Measurements from ENCODE around the gene GPR155. TPM values are rescaled to one million over a fixed set of nuclear protein-coding genes. Genes with fewer than 3 reads are reported as not detected.

The GPR155 gene
- polyA plus RNA-seq, 1 donor (not counting 4 experiments of a cell fraction or from before 2014, with no cell fraction given) = 15.7 TPM

DNA sequence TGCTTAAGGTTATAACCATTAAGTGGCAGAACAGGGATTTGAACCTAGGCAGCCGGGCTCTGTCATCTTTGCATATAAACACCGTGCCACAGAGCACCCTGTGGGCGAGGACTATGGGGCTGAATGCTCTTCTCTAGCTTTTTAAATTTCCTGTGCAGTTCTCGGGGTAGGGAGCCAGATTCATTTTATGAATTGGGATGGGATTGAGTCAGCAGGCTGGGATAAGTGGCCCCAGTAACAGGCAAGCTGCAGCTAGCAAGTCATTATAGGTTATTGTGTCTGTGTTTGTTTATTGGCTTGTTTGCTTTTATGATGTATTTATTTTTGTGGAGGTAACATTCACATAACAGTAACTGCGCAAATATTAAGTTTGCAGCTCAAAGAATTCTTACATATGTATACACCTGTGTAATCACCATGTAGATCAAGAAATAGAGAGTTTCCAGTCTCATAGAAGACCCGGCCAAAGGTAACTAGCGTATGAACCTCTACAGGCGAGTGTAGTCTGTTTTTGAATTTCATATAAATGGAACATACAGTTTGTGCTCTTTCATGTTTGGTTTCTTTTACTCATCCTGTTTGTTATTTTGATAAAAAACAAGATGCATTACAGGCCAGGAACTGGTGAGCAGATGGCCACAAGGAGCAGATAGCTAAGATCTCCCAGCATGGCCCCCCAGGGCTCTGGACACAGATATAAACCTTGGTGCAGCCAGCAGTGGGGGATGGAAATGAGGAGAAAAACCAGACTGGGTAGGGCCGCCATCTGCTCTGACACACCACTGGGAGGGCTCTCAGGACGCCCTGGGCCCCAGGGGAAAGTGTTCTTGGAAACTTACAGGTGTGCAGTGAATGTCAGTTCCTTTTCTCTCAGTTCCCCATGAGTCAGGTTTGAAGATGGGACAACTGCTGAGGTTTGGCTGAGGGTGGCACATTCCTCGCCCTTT, 49.2 kb upstream of the GPR155 start:
- dilution Hi-C loops (cut with MboI; ENCODE audit: extremely low pct_ligation_motif_present, low sequenced_read_pairs) = no loop called here
- Histone ChIP-seq H3K79me2 (ENCODE audit: control insufficient read depth, insufficient read depth, low read length) (no peaks in the 10 kb centered on the region), H3K4me2 (ENCODE audit: control insufficient read depth, extremely low read depth, insufficient read depth, low read depth, low read length) (peak overlapping the region; percentile 76), H3K9me3 (ENCODE audit: control insufficient read depth, low read depth, low read length) (no peaks in the 10 kb centered on the region), H4K20me1 (ENCODE audit: control insufficient read depth, extremely low read depth, insufficient read depth, low read length) (no peaks in the 10 kb centered on the region), H3K9me1 (ENCODE audit: control insufficient read depth, extremely low read depth, insufficient read depth, low read length) (no peaks in the 10 kb centered on the region), H3K27ac (ENCODE audit: control insufficient read depth, insufficient read depth, low read length) (peak overlapping the region; percentile 54), H3K4me1 (ENCODE audit: control insufficient read depth, extremely low read depth, insufficient read depth, low read length) (peaks cover 37% of the 10 kb centered on the region), H3K27me3 (ENCODE audit: control insufficient read depth, extremely low read depth, insufficient read depth, low read length) (no peaks in the 10 kb centered on the region), H2AFZ (ENCODE audit: control insufficient read depth, low read length) (peak overlapping the region; percentile 86), H3K9ac (ENCODE audit: control insufficient read depth, extremely low read depth, insufficient read depth, low read length) (no peak overlapping the region), H3K36me3 (ENCODE audit: control insufficient read depth in 2 of 2, extremely low read depth in 1 of 2, insufficient read depth in 2 of 2, low read length in 2 of 2) (no peaks in the 10 kb centered on the region), H3K4me3 (ENCODE audit: control insufficient read depth in 2 of 3, extremely low read depth in 1 of 3, insufficient read depth in 2 of 3, low read depth in 1 of 3, low read length in 3 of 3) (peak overlapping the region in 2 of 3 experiments; percentile 27 to 36)
- TF ChIP-seq EZH2 (IDR thresholded peaks at IDR 0.05; ENCODE audit: low read length) = no peak
- TF ChIP-seq, protein P1, sequence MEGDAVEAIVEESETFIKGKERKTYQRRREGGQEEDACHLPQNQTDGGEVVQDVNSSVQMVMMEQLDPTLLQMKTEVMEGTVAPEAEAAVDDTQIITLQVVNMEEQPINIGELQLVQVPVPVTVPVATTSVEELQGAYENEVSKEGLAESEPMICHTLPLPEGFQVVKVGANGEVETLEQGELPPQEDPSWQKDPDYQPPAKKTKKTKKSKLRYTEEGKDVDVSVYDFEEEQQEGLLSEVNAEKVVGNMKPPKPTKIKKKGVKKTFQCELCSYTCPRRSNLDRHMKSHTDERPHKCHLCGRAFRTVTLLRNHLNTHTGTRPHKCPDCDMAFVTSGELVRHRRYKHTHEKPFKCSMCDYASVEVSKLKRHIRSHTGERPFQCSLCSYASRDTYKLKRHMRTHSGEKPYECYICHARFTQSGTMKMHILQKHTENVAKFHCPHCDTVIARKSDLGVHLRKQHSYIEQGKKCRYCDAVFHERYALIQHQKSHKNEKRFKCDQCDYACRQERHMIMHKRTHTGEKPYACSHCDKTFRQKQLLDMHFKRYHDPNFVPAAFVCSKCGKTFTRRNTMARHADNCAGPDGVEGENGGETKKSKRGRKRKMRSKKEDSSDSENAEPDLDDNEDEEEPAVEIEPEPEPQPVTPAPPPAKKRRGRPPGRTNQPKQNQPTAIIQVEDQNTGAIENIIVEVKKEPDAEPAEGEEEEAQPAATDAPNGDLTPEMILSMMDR (optimal IDR thresholded peaks at IDR 0.05 in 1 of 3, IDR thresholded peaks at IDR 0.05 in 1 of 3, conservative IDR thresholded peaks at IDR 0.05 in 1 of 3; ENCODE audit: extremely low read depth in 1 of 3, insufficient read depth in 2 of 3, low read length in 3 of 3) = no peak
- DNase-seq (ENCODE audit: low read depth, low spot score) (peak; percentile 60), FAIRE-seq (peak; percentile 86)

DNA sequence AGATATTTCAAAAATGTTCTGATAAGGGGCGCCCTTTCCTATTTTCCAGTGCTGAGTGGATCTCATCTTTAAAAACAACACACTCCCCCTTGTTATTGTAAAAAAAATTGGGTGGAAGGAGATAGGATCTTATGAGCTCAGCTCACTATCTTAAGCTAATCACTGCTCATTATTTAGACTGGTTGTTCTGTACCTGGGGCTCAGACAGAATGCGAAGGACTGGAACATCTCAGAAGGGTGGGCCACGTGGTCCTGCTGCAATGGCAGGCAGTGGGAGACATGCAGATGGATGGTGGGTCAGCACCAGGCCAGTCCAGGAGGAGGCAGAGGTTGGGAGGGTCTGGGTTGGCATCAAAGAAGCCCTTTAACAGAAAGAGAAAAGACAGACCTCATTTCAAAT, 48.3 kb upstream of the GPR155 start:
- H3K9me1 ChIP-seq (ENCODE audit: control insufficient read depth, extremely low read depth, insufficient read depth, low read length) = no peaks in the 10 kb centered on the region
- no peak for TF ChIP-seq EZH2 (IDR thresholded peaks at IDR 0.05; ENCODE audit: low read length)
- TF ChIP-seq, protein P1 (optimal IDR thresholded peaks at IDR 0.05 in 1 of 3, IDR thresholded peaks at IDR 0.05 in 1 of 3, conservative IDR thresholded peaks at IDR 0.05 in 1 of 3; ENCODE audit: extremely low read depth in 1 of 3, insufficient read depth in 2 of 3, low read length in 3 of 3) = no peak
- no peaks in the 10 kb centered on the region for H3K79me2 ChIP-seq (ENCODE audit: control insufficient read depth, insufficient read depth, low read length)
- H2AFZ ChIP-seq (ENCODE audit: control insufficient read depth, low read length) = peak overlapping the region; percentile 86
- no peak for DNase-seq (ENCODE audit: low read depth, low spot score)
- no peaks in the 10 kb centered on the region for H4K20me1 ChIP-seq (ENCODE audit: control insufficient read depth, extremely low read depth, insufficient read depth, low read length)
- FAIRE-seq = no peak
- H3K27ac ChIP-seq (ENCODE audit: control insufficient read depth, insufficient read depth, low read length) = peak overlapping the region; percentile 54
- dilution Hi-C loops (cut with MboI; ENCODE audit: extremely low pct_ligation_motif_present, low sequenced_read_pairs) = no loop called here
- peaks cover 37% of the 10 kb centered on the region for H3K4me1 ChIP-seq (ENCODE audit: control insufficient read depth, extremely low read depth, insufficient read depth, low read length)
- no peak overlapping the region for H3K4me3 ChIP-seq (ENCODE audit: control insufficient read depth in 2 of 3, extremely low read depth in 1 of 3, insufficient read depth in 2 of 3, low read depth in 1 of 3, low read length in 3 of 3)
- H3K27me3 ChIP-seq (ENCODE audit: control insufficient read depth, extremely low read depth, insufficient read depth, low read length) = no peaks in the 10 kb centered on the region
- H3K4me2 ChIP-seq (ENCODE audit: control insufficient read depth, extremely low read depth, insufficient read depth, low read depth, low read length) = peak overlapping the region; percentile 76
- H3K9ac ChIP-seq (ENCODE audit: control insufficient read depth, extremely low read depth, insufficient read depth, low read length) = peak overlapping the region; percentile 8
- H3K36me3 ChIP-seq (ENCODE audit: control insufficient read depth in 2 of 2, extremely low read depth in 1 of 2, insufficient read depth in 2 of 2, low read length in 2 of 2) = no peaks in the 10 kb centered on the region
- H3K9me3 ChIP-seq (ENCODE audit: control insufficient read depth, low read depth, low read length) = no peaks in the 10 kb centered on the region

All from keratinocyte (primary cell).